HG03432 (cell line): ENCODE results near the gene OR2T6.
A peak's percentile ranks its signal among the peaks of the same experiment; 100 is the strongest.
"Not testable (repeated sequence)": the region's sequence is repeated elsewhere in the genome, so short reads cannot be mapped to it uniquely, and the experiment has no call there.

Source experiments
- ATAC-seq: cut with Tn5 transposase; IDR thresholded peaks from one replicate; pipeline ENCODE4 v1.9.1; 2021; ENCODE audit warnings: mild to moderate bottlenecking, moderate library complexity; ENCODE audit not compliant: unreplicated experiment

OR2T6 gene

GRCh38 chr1:248375446-248375845 lies at the start of gene OR2T6:
Gene OR2T6 (plus strand): TSS chr1:248375746. CDS start chr1:248387609, 11,863 bp downstream.
- no peak for ATAC-seq

- no peak for ATAC-seq
Observed at GRCh38 chr1:248343451-248343850, 32.1 kb upstream of the OR2T6 start.

- no peak for ATAC-seq
Observed at GRCh38 chr1:248348475-248348874, 27.1 kb upstream of the OR2T6 start, which contains the start of gene OR14C36. Gene OR14C36 (plus strand): TSS chr1:248348775. CDS start chr1:248348775, 0 bp downstream.

- no peak for ATAC-seq
Observed at GRCh38 chr1:248359415-248359814, 16.1 kb upstream of the OR2T6 start.

- no peak for ATAC-seq
Observed at GRCh38 chr1:248361121-248361715, 14.3 kb upstream of the OR2T6 start, which contains the start of gene OR2T4. Gene OR2T4 (plus strand): TSS chr1:248361665. CDS start chr1:248361665, 0 bp downstream.

GRCh38 chr1:248366609-248367008 lies 8.9 kb upstream of the OR2T6 start:
- no peak for ATAC-seq

- ATAC-seq = no peak
Observed at GRCh38 chr1:248372394-248372793, 3.2 kb upstream of the OR2T6 start.

GRCh38 chr1:248373761-248374160 lies 1.8 kb upstream of the OR2T6 start:
- no peak for ATAC-seq

GRCh38 chr1:248376916-248377315 lies 1.4 kb downstream of the OR2T6 start:
- ATAC-seq = no peak

- no peak for ATAC-seq
Observed at GRCh38 chr1:248380854-248381253, 5.3 kb downstream of the OR2T6 start.

- ATAC-seq = no peak
Observed at GRCh38 chr1:248388426-248388825, 12.9 kb downstream of the OR2T6 start.

- ATAC-seq = no peak
Observed at GRCh38 chr1:248393050-248393449, 17.5 kb downstream of the OR2T6 start.

- no peak for ATAC-seq
Observed at GRCh38 chr1:248402748-248403147, 27.2 kb downstream of the OR2T6 start, which contains the start of gene OR2T1. Gene OR2T1 (plus strand): TSS chr1:248403048. CDS start chr1:248406148, 3,100 bp downstream.

GRCh38 chr1:248404024-248404423 lies 28.5 kb downstream of the OR2T6 start:
- peak; percentile 69 for ATAC-seq

- ATAC-seq = no peak
Observed at GRCh38 chr1:248406721-248407692, 31.5 kb downstream of the OR2T6 start.

GRCh38 chr1:248416226-248416625 lies 40.7 kb downstream of the OR2T6 start:
- ATAC-seq = peak; percentile 43

GRCh38 chr1:248417854-248418253 lies 42.3 kb downstream of the OR2T6 start:
- ATAC-seq = no peak

- no peak for ATAC-seq
Observed at GRCh38 chr1:248421384-248421783, 45.8 kb downstream of the OR2T6 start.

- peak; percentile 48 for ATAC-seq
Observed at GRCh38 chr1:248427526-248428191, 52.1 kb downstream of the OR2T6 start.

GRCh38 chr1:248428192-248428533 lies 52.6 kb downstream of the OR2T6 start:
- ATAC-seq = peak; percentile 96

- ATAC-seq = not testable (repeated sequence)
Observed at GRCh38 chr1:248431683-248432082, 56.1 kb downstream of the OR2T6 start.
